Naive thymus-derived CD4-positive, alpha-beta T cell (primary cell): ENCODE measurements around the gene OSCP1. TPM values are rescaled to one million over a fixed set of nuclear protein-coding genes. Genes with fewer than 3 reads are reported as not detected.
A peak's percentile ranks its signal among the peaks of the same experiment; 100 is the strongest.

ENCODE experiments used
- ATAC-seq: fragments of 150-1000 bp; cut with Tn5 transposase; 2 replicates; pipeline ENCODE4 v1.10.0; 2021; ENCODE audit warnings: mild to moderate bottlenecking, moderate library complexity
- CTCF ChIA-PET: fragments of 350-600 bp; sonication (Branson Sonifier 250); formaldehyde crosslinking; loops from one replicate; lab custom pipeline; 2021; ENCODE audit warnings: antibody characterized with exemption; lab: Charles Lee
- POLR2A ChIA-PET: fragments of 350-600 bp; sonication (Branson Sonifier 250); formaldehyde crosslinking; loops from one replicate; lab custom pipeline; 2021; ENCODE audit warnings: antibody characterized with exemption, inconsistent platforms; lab: Charles Lee
- DNase-seq, 9 donors: peaks; one replicate each; pipeline versions ENCODE4 v3.0.0 to v3.0.0-alpha.2; 2020 to 2022; ENCODE audit warnings: mixed read lengths in 1 of 9
- H3K27ac ChIP-seq: one replicate; pipeline ENCODE4 v1.7.0; 2013; ENCODE audit warnings: mild to moderate bottlenecking, low read depth, low read length, moderate library complexity
- H3K27me3 ChIP-seq, 2 donors: one replicate each; pipeline ENCODE4 v1.7.0; 2013; ENCODE audit warnings: low read length in 2 of 2, mild to moderate bottlenecking in 2 of 2, moderate library complexity in 2 of 2; ENCODE audit not compliant: control insufficient read depth in 2 of 2, insufficient read depth in 2 of 2
- H3K36me3 ChIP-seq, 3 experiments: 1 replicate in 2 of 3; 2 replicates in 1 of 3; pipeline ENCODE4 v1.7.0; 2013; ENCODE audit warnings: low read length in 3 of 3, mild to moderate bottlenecking in 3 of 3, moderate library complexity in 1 of 3; ENCODE audit not compliant: insufficient read depth in 3 of 3, control insufficient read depth in 2 of 3
- H3K4me1 ChIP-seq, 2 donors: one replicate each; pipeline ENCODE4 v1.7.0; 2013; ENCODE audit warnings: low read length in 2 of 2, mild to moderate bottlenecking in 2 of 2, moderate library complexity in 1 of 2; ENCODE audit not compliant: control insufficient read depth in 2 of 2, insufficient read depth in 2 of 2
- H3K4me3 ChIP-seq: 2 replicates; pipeline ENCODE4 v1.7.0; 2013; ENCODE audit warnings: mild to moderate bottlenecking, low read length
- H3K9me3 ChIP-seq, 3 experiments: 1 replicate in 2 of 3; 2 replicates in 1 of 3; pipeline ENCODE4 v1.7.0; 2013; ENCODE audit warnings: low read length in 3 of 3; ENCODE audit not compliant: control insufficient read depth in 2 of 3
- H3K27ac Mint-ChIP-seq, 9 donors: one replicate each; pipeline ENCODE4 v1.8.0; 2020 to 2022; ENCODE audit warnings: mixed read lengths in 9 of 9, mild to moderate bottlenecking in 8 of 9, moderate library complexity in 5 of 9, inconsistent platforms in 2 of 9
- H3K27me3 Mint-ChIP-seq, 5 donors: one replicate each; pipeline ENCODE4 v1.8.0; 2021 to 2022; ENCODE audit warnings: mixed read lengths in 5 of 5, mild to moderate bottlenecking in 1 of 5
- H3K36me3 Mint-ChIP-seq, 5 donors: one replicate each; pipeline ENCODE4 v1.8.0; 2020 to 2022; ENCODE audit warnings: mixed read lengths in 5 of 5, mild to moderate bottlenecking in 3 of 5, inconsistent platforms in 1 of 5
- H3K4me1 Mint-ChIP-seq, 7 donors: one replicate each; pipeline ENCODE4 v1.8.0; 2020 to 2022; ENCODE audit warnings: mixed read lengths in 7 of 7, mild to moderate bottlenecking in 3 of 7, inconsistent platforms in 1 of 7
- H3K4me3 Mint-ChIP-seq, 10 donors: one replicate each; pipeline ENCODE4 v1.8.0; 2020 to 2022; ENCODE audit warnings: mild to moderate bottlenecking in 10 of 10, mixed read lengths in 10 of 10, moderate library complexity in 6 of 10, inconsistent platforms in 2 of 10
- H3K9me3 Mint-ChIP-seq, 11 donors: one replicate each; pipeline ENCODE4 v1.8.0; 2020 to 2022; ENCODE audit warnings: mixed read lengths in 11 of 11, mild to moderate bottlenecking in 4 of 11, inconsistent platforms in 1 of 11, moderate library complexity in 1 of 11
- intact Hi-C, 2 donors: fragments of 100-400 bp; cut with micrococcal nuclease; formaldehyde crosslinking; loops; one replicate each; pipeline ENCODE4 v1.15.1; 2023
- polyA plus RNA-seq, 2 donors: library from polyadenylated mRNA; unstranded; fragments of 300-500 nt; fragmentation: Illumina TruSeq; gene quantifications; one replicate each; pipeline ENCODE4 v1.2.3, GENCODE V29; 2021
- total RNA-seq, 6 experiments: library from RNA in 5 of 6; stranded (reverse) in 5 of 6; gene quantifications; 1 replicate in 5 of 6; 2 replicates in 1 of 6; pipeline ENCODE4 v1.2.3 and lab custom pipeline; 2021 to 2026

The OSCP1 gene
- total and polyA plus RNA-seq, 7 experiments from 2014 or later: 0.65 to 2.0 (median 1.1) TPM

- no peaks in the 10 kb centered on the region for H3K27me3 ChIP-seq
- Mint-ChIP-seq H3K4me3 (no peak overlapping the region), H3K9me3 (no peaks in the 10 kb centered on the region), H3K27ac (no peak overlapping the region), H3K36me3 (no peaks in the 10 kb centered on the region), H3K4me1 (peaks cover 0 to 7% (median 0%) of the 10 kb centered on the region in 7 donors), H3K27me3 (peaks cover 0 to 11% (median 0%) of the 10 kb centered on the region in 5 donors)
- no peaks in the 10 kb centered on the region for H3K9me3 ChIP-seq
- intact Hi-C loops: no loop called here
- no peak overlapping the region for H3K4me3 ChIP-seq
- no peaks in the 10 kb centered on the region for H3K4me1 ChIP-seq
- DNase-seq: no peak
- no peaks in the 10 kb centered on the region for H3K36me3 ChIP-seq
- H3K27ac ChIP-seq: no peak overlapping the region
- ATAC-seq: no peak
- POLR2A ChIA-PET: interaction anchor here (0.6 to 1.3 kb wide), 2 partner anchors 21 to 55 kb away, joined by 3 to 5 read pairs; partner anchors contain the start of gene MRPS15
- CTCF ChIA-PET: no interaction called here
These were observed 7.0 kb downstream of the OSCP1 start for GRCh38 chr1:36443297-36443696.

GRCh38 chr1:36442337-36442736 lies 7.9 kb downstream of the OSCP1 start:
- Mint-ChIP-seq H3K36me3 (no peaks in the 10 kb centered on the region), H3K27ac (no peak overlapping the region), H3K9me3 (no peaks in the 10 kb centered on the region), H3K4me1 (peaks cover 0 to 7% (median 0%) of the 10 kb centered on the region in 7 donors), H3K27me3 (peaks cover 0 to 11% (median 0%) of the 10 kb centered on the region in 5 donors), H3K4me3 (no peak overlapping the region)
- ATAC-seq: no peak
- intact Hi-C loops: no loop called here
- ChIA-PET POLR2A (no interaction called here), CTCF (no interaction called here)
- H3K4me1 ChIP-seq: no peaks in the 10 kb centered on the region
- no peaks in the 10 kb centered on the region for H3K9me3 ChIP-seq
- no peaks in the 10 kb centered on the region for H3K27me3 ChIP-seq
- no peak overlapping the region for H3K27ac ChIP-seq
- no peak for DNase-seq
- no peak overlapping the region for H3K4me3 ChIP-seq
- no peaks in the 10 kb centered on the region for H3K36me3 ChIP-seq

GRCh38 chr1:36440646-36441045 lies 9.6 kb downstream of the OSCP1 start:
- no peaks in the 10 kb centered on the region for H3K9me3 Mint-ChIP-seq
- Histone ChIP-seq H3K27me3 (no peaks in the 10 kb centered on the region), H3K9me3 (no peaks in the 10 kb centered on the region), H3K36me3 (no peaks in the 10 kb centered on the region), H3K4me3 (no peak overlapping the region), H3K4me1 (no peaks in the 10 kb centered on the region), H3K27ac (no peak overlapping the region)
- DNase-seq: no peak
- peaks cover 0 to 2% (median 0%) of the 10 kb centered on the region in 5 donors for H3K36me3 Mint-ChIP-seq
- peak overlapping the region in 1 of 9 donors; percentile 42 for H3K27ac Mint-ChIP-seq
- intact Hi-C loops: no loop called here
- POLR2A ChIA-PET: no interaction called here
- H3K4me1 Mint-ChIP-seq: no peaks in the 10 kb centered on the region
- ATAC-seq: no peak
- peaks cover 0 to 14% (median 0%) of the 10 kb centered on the region in 5 donors for H3K27me3 Mint-ChIP-seq
- no peak overlapping the region for H3K4me3 Mint-ChIP-seq
- CTCF ChIA-PET: interaction anchor here (0.5 kb wide), 1 partner anchor 148 kb away, joined by 3 read pairs; no protein-coding TSS in a partner anchor

- Mint-ChIP-seq H3K36me3 (peaks cover 0 to 2% (median 0%) of the 10 kb centered on the region in 5 donors), H3K27me3 (peaks cover 0 to 14% (median 0%) of the 10 kb centered on the region in 5 donors), H3K4me3 (no peak overlapping the region), H3K4me1 (no peaks in the 10 kb centered on the region), H3K9me3 (no peaks in the 10 kb centered on the region), H3K27ac (no peak overlapping the region)
- DNase-seq (no peak), ATAC-seq (no peak)
- intact Hi-C loops: no loop called here
- Histone ChIP-seq H3K27me3 (no peaks in the 10 kb centered on the region), H3K27ac (no peak overlapping the region), H3K9me3 (no peaks in the 10 kb centered on the region), H3K36me3 (no peaks in the 10 kb centered on the region), H3K4me3 (no peak overlapping the region), H3K4me1 (no peaks in the 10 kb centered on the region)
- ChIA-PET POLR2A (no interaction called here), CTCF (no interaction called here)
These were observed 10.2 kb downstream of the OSCP1 start for GRCh38 chr1:36440044-36440443.

- intact Hi-C loops: no loop called here
- CTCF ChIA-PET: no interaction called here
These were observed 11.5 kb downstream of the OSCP1 start for GRCh38 chr1:36438715-36439114.

GRCh38 chr1:36436821-36437220 lies 13.4 kb downstream of the OSCP1 start:
- ChIA-PET POLR2A (no interaction called here), CTCF (no interaction called here)
- no peak for DNase-seq

More at GRCh38 chr1:36438715-36439114, 11.5 kb downstream of the OSCP1 start:
- DNase-seq (no peak), ATAC-seq (no peak)
- Histone ChIP-seq H3K27me3 (no peaks in the 10 kb centered on the region), H3K9me3 (no peaks in the 10 kb centered on the region), H3K27ac (no peak overlapping the region), H3K4me3 (no peak overlapping the region), H3K4me1 (no peaks in the 10 kb centered on the region), H3K36me3 (no peaks in the 10 kb centered on the region)
- no peaks in the 10 kb centered on the region for H3K9me3 Mint-ChIP-seq
- H3K27me3 Mint-ChIP-seq: peaks cover 0 to 6% (median 0%) of the 10 kb centered on the region in 5 donors
- peaks cover 0 to 2% (median 0%) of the 10 kb centered on the region in 5 donors for H3K36me3 Mint-ChIP-seq
- H3K4me1 Mint-ChIP-seq: no peaks in the 10 kb centered on the region
- H3K27ac Mint-ChIP-seq: no peak overlapping the region
- POLR2A ChIA-PET: no interaction called here
- no peak overlapping the region for H3K4me3 Mint-ChIP-seq

GRCh38 chr1:36433102-36433501 lies 17.1 kb downstream of the OSCP1 start:
- peaks cover 0 to 5% (median 0%) of the 10 kb centered on the region in 5 donors for H3K27me3 Mint-ChIP-seq
- DNase-seq (no peak), ATAC-seq (no peak)
- POLR2A ChIA-PET: no interaction called here
- Histone ChIP-seq H3K4me3 (no peak overlapping the region), H3K36me3 (no peaks in the 10 kb centered on the region), H3K4me1 (no peaks in the 10 kb centered on the region), H3K9me3 (no peaks in the 10 kb centered on the region), H3K27me3 (no peaks in the 10 kb centered on the region), H3K27ac (no peak overlapping the region)
- H3K36me3 Mint-ChIP-seq: peaks cover 0 to 6% (median 0%) of the 10 kb centered on the region in 5 donors
- no peaks in the 10 kb centered on the region for H3K4me1 Mint-ChIP-seq
- intact Hi-C loops: no loop called here
- CTCF ChIA-PET: no interaction called here
- H3K27ac Mint-ChIP-seq: peak overlapping the region in 1 of 9 donors; percentile 52
- no peak overlapping the region for H3K4me3 Mint-ChIP-seq
- no peaks in the 10 kb centered on the region for H3K9me3 Mint-ChIP-seq

More at GRCh38 chr1:36436821-36437220, 13.4 kb downstream of the OSCP1 start:
- ATAC-seq: no peak
- H3K9me3 Mint-ChIP-seq: no peaks in the 10 kb centered on the region
- H3K9me3 ChIP-seq: no peaks in the 10 kb centered on the region
- no peak overlapping the region for H3K27ac ChIP-seq
- peaks cover 0 to 2% (median 0%) of the 10 kb centered on the region in 5 donors for H3K36me3 Mint-ChIP-seq
- H3K4me1 Mint-ChIP-seq: no peaks in the 10 kb centered on the region
- H3K4me1 ChIP-seq: no peaks in the 10 kb centered on the region
- H3K27me3 Mint-ChIP-seq: peaks cover 0 to 9% (median 0%) of the 10 kb centered on the region in 5 donors
- no peak overlapping the region for H3K4me3 ChIP-seq
- intact Hi-C loops: no loop called here
- H3K27ac Mint-ChIP-seq: no peak overlapping the region
- no peaks in the 10 kb centered on the region for H3K27me3 ChIP-seq
- no peaks in the 10 kb centered on the region for H3K36me3 ChIP-seq
- no peak overlapping the region for H3K4me3 Mint-ChIP-seq
